Esophagus (tissue), 2 donors: ENCODE data around the gene MT1G. TPM values are rescaled to one million over a fixed set of nuclear protein-coding genes. Genes with fewer than 3 reads are reported as not detected.
A peak's percentile ranks its signal among the peaks of the same experiment; 100 is the strongest.
"Not testable (repeated sequence)": the region's sequence is repeated elsewhere in the genome, so short reads cannot be mapped to it uniquely, and the experiment has no call there.

Experiments used
- H3K27ac ChIP-seq, 2 donors: one replicate each; pipeline ENCODE4 v1.5.1; 2013; ENCODE audit warnings: low read depth in 2 of 2, mild to moderate bottlenecking in 2 of 2, inconsistent platforms in 1 of 2, low read length in 1 of 2, moderate library complexity in 1 of 2
- H3K27me3 ChIP-seq, 2 donors: one replicate each; pipeline ENCODE4 v1.6.1; 2013; ENCODE audit warnings: low read length in 2 of 2, control low read depth in 1 of 2, mild to moderate bottlenecking in 1 of 2; ENCODE audit not compliant: insufficient read depth in 2 of 2, control insufficient read depth in 1 of 2
- H3K36me3 ChIP-seq, 2 donors: one replicate each; pipeline ENCODE4 v1.6.1; 2013; ENCODE audit warnings: low read length in 1 of 2; ENCODE audit not compliant: control insufficient read depth in 2 of 2, insufficient read depth in 2 of 2
- H3K4me1 ChIP-seq, 2 donors: one replicate each; pipeline ENCODE4 v1.6.1; 2013; ENCODE audit warnings: low read length in 1 of 2; ENCODE audit not compliant: control insufficient read depth in 2 of 2, insufficient read depth in 2 of 2
- H3K4me3 ChIP-seq, 2 donors: one replicate each; pipeline ENCODE4 v1.5.1; 2013; ENCODE audit warnings: low read length in 2 of 2, mild to moderate bottlenecking in 2 of 2, low read depth in 1 of 2, moderate library complexity in 1 of 2
- H3K9me3 ChIP-seq, 2 donors: one replicate each; pipeline ENCODE4 v1.6.1; 2013; ENCODE audit warnings: mild to moderate bottlenecking in 2 of 2, low read depth in 1 of 2, low read length in 1 of 2, moderate library complexity in 1 of 2; ENCODE audit not compliant: control insufficient read depth in 2 of 2, insufficient read depth in 1 of 2
- WGBS, 2 donors: extraction: QIAGEN DNeasy Blood & Tissue Kit; methylation state at CpG; one replicate each; pipeline ENCODE4 v1.1.7; 2013; 5-methylcytosine and 5-hydroxymethylcytosine counted together
- polyA plus RNA-seq, 2 donors: library from polyadenylated mRNA; stranded (reverse); fragments of 200-250 nt; gene quantifications; one replicate each; pipeline ENCODE4 v1.2.3, GENCODE V29; 2013
- donor health status: healthy with polysubstance abuse.
- donor health status: Bipolar disorder and iron deficiency.

The MT1G gene
- polyA plus RNA-seq, 2 donors, result 459 to 751 TPM

DNA sequence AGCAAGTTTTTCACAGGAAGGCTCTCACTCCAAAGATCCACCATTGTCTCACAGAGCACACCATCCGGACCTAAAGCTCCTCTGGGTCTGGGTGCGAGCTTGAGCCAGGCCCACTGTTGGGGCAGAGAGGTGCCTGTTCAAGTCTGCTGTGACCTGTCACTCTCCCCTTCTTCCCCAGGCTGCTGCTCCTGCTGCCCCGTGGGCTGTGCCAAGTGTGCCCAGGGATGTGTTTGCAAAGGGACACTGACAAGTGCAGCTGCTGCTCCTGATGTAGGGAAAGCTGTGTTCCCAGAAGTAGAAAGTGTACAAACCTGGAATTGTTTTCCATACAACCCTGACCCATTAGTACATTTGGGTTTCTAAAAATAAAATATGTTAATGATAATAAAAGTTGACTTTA lies 9.6 kb upstream of the MT1G start:
- Histone ChIP-seq H3K27ac (no peak overlapping the region), H3K4me1 (peaks cover 0 to 7% of the 10 kb centered on the region in 2 donors), H3K36me3 (no peaks in the 10 kb centered on the region), H3K9me3 (no peaks in the 10 kb centered on the region), H3K27me3 (no peaks in the 10 kb centered on the region), H3K4me3 (no peak overlapping the region)
- 75 to 77% methylated on average over 3 of the region's 3 CpGs for WGBS, 2 donors

DNA sequence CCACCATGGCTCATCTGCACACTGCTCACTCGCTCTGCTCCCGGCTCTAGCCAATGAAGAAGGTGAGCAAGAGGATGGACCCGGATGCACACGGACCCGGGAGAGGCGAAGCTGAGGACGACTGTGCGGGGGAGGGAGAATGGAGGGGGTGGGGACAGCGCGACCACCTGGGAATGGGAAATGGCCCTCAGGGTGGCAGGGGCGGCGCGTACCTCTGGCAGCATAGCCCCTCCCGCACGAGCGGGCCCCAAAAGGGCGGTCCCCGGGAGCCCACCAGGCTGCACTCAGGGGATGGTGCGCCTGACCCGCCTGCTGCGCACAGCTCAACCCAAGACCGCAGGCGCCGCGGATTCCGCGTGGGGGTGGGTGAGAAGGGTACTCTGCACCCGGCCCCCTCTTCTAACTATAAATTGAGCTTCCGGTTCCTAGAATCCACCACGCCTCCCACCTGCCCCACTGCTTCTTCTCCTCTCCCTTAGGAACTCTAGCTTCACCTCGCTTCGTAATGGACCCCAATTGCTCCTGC lies 7.9 kb upstream of the MT1G start:
- H3K9me3 ChIP-seq, result no peaks in the 10 kb centered on the region
- peak overlapping the region; percentile 5 to 31 for H3K4me3 ChIP-seq
- peaks cover 0 to 5% of the 10 kb centered on the region in 2 donors for H3K4me1 ChIP-seq
- no peaks in the 10 kb centered on the region for H3K27me3 ChIP-seq
- H3K36me3 ChIP-seq, result no peaks in the 10 kb centered on the region
- H3K27ac ChIP-seq, result peak overlapping the region in 1 of 2 donors; percentile 4
- WGBS, 2 donors, result 26 to 36% methylated on average over 14 to 32 of the region's 32 CpGs

DNA sequence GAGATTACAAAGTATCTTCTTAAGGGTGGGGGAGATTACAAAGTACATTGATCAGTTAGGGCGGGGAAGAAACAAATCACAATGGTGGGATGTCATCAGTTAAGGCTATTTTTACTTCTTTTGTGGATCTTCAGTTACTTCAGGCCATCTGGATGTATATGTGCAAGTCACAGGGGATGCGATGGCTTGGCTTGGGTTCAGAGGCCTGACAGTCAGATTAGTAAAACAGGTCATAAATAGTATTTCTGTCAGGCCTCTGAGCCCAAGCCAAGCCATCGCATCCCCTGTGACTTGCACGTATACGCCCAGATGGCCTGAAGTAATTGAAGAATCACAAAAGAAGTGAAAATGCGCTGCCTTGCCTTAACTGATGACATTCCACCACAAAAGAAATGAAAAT lies 6.7 kb upstream of the MT1G start:
- H3K27me3 ChIP-seq, H3K36me3 ChIP-seq, H3K9me3 ChIP-seq, H3K4me1 ChIP-seq, H3K4me3 ChIP-seq, H3K27ac ChIP-seq: not testable (repeated sequence)
- 78 to 81% methylated on average over 6 of the region's 6 CpGs for WGBS, 2 donors

DNA sequence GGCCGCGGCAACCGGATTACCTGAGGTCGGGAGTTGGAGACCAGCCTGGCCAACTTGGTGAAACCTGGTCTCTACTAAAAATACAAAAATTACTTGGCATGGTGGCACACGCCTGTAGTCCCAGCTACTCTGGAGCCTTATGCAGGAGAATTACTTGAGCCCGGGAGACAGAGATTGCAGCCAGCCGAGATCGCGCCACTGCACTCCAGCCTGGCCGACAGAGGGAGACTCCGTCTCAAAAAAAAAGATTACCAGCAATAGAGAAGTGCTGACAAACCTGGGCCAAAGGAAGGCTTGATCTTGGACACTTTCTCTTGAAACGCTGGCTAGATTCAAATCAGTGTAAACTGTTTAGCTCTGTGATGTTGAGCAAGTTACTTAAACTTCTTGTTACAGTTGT lies 6.1 kb upstream of the MT1G start:
- Histone ChIP-seq H3K4me3 (no peak overlapping the region), H3K9me3 (no peaks in the 10 kb centered on the region), H3K27me3 (peaks cover 0 to 4% of the 10 kb centered on the region in 2 donors), H3K36me3 (no peaks in the 10 kb centered on the region), H3K4me1 (peaks cover 8 to 12% of the 10 kb centered on the region in 2 donors), H3K27ac (no peak overlapping the region)
- WGBS, 2 donors, result 38 to 39% methylated on average over 12 of the region's 12 CpGs

DNA sequence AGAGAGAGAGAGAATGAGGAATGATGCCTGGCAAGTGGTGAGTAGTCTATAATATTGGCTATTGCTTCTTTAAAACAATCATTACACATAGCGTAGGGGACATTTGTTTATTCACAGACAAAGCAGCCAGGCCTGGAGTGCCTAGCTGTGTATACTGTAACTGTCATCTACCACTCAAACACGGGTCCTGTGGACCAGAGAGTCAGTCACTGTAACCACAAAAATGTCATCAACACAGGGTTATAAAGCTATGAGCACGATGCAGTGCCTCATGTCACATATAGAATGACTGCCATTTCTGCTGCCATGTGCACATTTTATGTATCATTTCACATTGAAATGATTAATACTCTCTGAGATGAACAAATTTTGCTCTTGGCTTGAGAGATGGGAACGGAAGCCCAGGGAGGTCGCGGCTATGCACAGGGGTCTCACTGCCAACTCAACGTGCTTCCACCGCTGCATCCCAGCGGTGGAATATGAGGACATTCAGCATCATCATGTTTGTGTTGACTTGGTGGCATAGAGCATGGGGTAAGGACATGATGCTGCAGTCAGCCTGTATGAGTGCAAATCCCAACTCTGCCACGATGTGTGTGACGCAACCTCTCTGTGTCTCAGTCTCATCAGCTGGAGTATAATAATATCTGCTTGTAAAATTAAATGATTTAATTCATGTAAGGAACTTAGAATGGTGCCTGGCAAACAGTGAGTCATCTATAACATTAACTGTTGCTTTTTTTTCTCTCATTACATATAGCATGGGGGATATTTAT lies 5.1 kb upstream of the MT1G start:
- WGBS, 2 donors, result 86 to 87% methylated on average over 11 of the region's 11 CpGs
- Histone ChIP-seq H3K36me3 (no peaks in the 10 kb centered on the region), H3K4me1 (peaks cover 15% of the 10 kb centered on the region in 2 donors), H3K9me3 (no peaks in the 10 kb centered on the region), H3K27me3 (peaks cover 0 to 4% of the 10 kb centered on the region in 2 donors), H3K27ac (no peak overlapping the region), H3K4me3 (no peak overlapping the region)

DNA sequence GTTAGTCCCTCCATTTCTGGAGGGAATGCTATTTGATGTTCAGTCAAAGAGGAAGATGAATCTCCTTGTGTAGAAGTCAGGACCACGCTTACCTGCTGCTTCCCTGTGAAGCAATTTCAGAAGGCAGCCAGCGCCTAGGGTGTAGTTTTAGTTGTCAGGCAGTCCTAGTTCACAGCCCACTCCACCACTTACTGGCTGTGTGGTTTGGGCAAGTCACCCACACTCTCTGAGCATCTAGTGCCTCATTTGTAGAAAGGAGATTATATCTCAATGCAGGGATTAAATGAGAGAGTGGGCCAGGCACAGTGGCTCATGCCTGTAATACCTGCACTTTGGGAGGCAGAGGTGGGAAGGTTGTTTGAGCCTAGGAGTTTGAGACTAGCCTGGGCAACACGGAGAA lies 4.3 kb upstream of the MT1G start:
- H3K27me3 ChIP-seq, H3K27ac ChIP-seq, H3K9me3 ChIP-seq, H3K36me3 ChIP-seq, H3K4me3 ChIP-seq: not testable (repeated sequence)
- 81 to 92% methylated on average over 3 of the region's 3 CpGs for WGBS, 2 donors
- H3K4me1 ChIP-seq, result peaks cover 15 to 17% of the 10 kb centered on the region in 2 donors

DNA sequence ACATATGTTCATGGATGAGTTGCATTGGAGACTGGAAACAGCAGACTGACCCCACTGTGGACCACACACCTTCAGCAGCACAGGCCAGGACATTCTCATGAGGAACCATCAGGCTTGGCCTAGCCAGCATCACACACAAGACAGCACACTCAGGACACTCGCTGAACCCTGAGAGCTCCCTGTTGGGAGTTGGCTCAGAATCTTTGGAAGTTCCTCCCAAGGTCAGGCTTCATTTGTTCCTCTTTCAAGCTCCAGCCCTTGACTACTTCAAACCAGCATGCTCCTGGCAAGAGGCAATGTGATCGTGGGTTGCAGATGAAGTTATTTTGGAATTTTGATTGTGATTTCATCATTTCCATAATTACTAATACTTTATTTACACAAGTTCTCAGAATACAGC lies 3.8 kb upstream of the MT1G start:
- 58 to 60% methylated on average over 2 of the region's 2 CpGs for WGBS, 2 donors
- H3K36me3 ChIP-seq, H3K27ac ChIP-seq, H3K27me3 ChIP-seq, H3K4me3 ChIP-seq, H3K9me3 ChIP-seq: not testable (repeated sequence)
- H3K4me1 ChIP-seq, result peaks cover 15 to 17% of the 10 kb centered on the region in 2 donors

DNA sequence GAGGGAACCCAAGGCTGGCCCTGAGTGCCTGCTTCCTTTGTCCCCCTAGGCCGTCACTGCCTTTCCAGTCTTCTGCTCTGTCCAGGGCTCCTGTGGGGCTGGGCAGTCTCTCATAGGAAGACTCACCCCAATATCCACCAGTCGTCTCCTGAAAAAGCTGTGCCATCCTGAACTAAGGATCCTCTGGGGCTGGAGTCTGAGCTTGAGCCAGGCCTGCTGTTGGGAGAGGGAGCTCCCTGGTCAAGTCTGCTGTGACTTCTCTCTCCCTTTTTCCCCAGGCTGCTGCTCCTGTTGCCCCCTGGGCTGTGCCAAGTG lies 2.7 kb upstream of the MT1G start:
- no peak overlapping the region for H3K27ac ChIP-seq
- no peaks in the 10 kb centered on the region for H3K9me3 ChIP-seq
- H3K4me3 ChIP-seq, result no peak overlapping the region
- H3K27me3 ChIP-seq, result peaks cover 0 to 4% of the 10 kb centered on the region in 2 donors
- H3K36me3 ChIP-seq, result no peaks in the 10 kb centered on the region
- 80 to 83% methylated on average over 2 of the region's 2 CpGs for WGBS, 2 donors
- peaks cover 11 to 17% of the 10 kb centered on the region in 2 donors for H3K4me1 ChIP-seq

DNA sequence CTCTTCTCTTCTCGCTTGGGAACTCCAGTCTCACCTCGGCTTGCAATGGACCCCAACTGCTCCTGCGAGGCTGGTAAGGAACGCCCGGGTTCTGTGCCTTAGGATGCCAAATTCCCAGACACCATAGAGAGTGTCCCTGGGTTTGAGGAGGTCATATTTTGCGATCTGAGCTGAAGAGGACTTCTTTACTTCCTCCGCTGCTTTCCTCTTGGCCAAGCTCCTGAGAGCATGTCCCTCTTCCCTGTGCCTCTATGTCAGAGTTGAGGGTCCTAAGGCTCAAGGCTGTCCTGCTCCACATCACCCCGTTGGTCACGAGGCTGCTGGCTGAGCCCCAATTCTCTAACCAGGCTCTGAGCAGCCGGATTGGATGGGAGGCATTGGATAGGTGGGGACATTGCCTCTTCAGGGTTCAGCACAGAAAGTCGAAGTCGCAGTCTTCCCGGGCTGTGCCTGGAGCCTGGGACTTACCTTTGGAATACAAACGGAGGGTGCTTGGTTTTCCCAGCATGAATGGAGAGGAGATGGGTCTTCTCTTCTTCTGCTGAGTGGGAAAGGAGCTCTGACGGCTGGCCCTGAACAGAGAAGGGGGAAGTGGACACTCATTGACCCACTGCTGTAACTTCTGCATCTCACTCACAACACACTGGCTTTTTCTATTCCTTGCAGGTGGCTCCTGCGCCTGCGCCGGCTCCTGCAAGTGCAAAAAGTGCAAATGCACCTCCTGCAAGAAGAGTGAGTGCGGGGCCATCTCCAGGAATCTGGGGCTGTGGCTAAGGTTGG lies 2.2 kb upstream of the MT1G start:
- peaks cover 9 to 17% of the 10 kb centered on the region in 2 donors for H3K4me1 ChIP-seq
- 29 to 38% methylated on average over 18 to 19 of the region's 19 CpGs for WGBS, 2 donors
- H3K4me3 ChIP-seq, result peak overlapping the region; percentile 7 to 22
- peaks cover 0 to 4% of the 10 kb centered on the region in 2 donors for H3K27me3 ChIP-seq
- no peaks in the 10 kb centered on the region for H3K36me3 ChIP-seq
- H3K27ac ChIP-seq, result no peak overlapping the region
- no peaks in the 10 kb centered on the region for H3K9me3 ChIP-seq
